ENCODE data around the gene CASQ1.

Gene CASQ1

DNA sequence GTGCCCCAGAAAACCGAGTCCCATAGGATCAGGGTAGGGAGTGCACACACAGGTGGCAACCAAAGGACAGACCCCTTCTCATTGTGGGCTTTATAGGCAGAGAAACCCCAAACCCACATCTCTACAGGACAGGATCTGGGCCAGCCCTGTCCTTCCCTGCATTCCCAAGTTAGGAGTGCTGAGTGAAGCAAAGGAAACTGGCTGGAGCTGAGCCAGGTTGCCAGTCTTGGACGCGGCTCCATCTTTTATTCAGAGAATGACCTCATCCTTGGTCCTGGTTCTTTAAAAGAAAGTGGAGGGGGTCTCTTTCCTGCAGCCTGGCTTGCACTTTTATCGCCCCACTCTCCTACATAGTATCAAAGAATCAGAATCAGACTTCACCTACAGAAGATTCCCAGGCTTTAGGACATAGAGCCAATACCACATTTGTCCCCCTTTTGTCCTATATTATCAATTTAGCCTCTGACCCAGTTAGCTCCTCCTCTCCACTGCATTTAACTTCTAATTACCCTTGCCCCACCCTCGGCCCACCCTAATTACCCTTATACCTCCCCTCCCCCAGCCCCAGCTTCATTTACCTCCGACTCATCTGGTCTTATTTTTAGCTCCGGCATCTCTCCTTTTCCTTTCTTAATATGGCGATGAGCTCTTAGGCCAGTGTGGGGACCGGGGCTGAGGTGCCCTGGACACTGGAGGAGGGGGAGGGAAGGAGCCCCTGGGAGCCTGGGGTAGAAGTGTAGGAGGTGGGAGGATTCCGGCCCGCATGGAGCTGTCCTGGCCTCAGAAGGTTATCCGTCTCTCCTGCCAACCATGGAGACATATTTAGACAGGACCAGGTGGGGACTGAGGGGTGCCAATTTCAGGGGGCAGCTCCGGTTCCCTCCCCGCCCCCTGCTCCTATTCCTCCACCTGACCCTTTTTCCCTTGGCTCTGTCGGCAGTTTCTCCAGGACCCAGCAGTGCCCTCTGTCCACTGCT, at the start of gene CASQ1:
CASQ1 (plus strand) TSS at position 927 of the 977 bp plus-strand sequence. CDS start 177 bp downstream, outside the sequence.
- no peak for DNase-seq (ENCODE audit: low read depth)

DNA sequence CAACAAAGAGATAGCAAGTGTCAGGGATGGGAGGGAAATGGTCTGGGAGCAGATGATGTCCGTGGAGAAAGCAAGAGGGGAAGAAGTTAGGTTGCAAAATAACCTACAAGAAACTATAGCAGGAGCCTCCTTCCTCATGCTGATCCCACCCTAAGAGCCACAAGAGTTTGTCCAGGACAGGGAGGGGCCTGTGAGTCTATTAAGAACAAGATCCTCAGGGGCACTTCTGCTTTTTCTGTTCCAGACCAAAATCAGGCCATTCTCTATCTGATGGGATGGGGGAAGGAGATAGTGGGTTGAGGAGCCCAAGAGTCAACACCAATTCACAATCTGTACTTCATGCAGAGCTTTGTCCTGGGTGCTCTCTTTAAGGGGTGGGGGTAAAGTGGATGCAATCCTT, 46.7 kb upstream of the CASQ1 start:
- DNase-seq (ENCODE audit: low read depth): no peak

DNA sequence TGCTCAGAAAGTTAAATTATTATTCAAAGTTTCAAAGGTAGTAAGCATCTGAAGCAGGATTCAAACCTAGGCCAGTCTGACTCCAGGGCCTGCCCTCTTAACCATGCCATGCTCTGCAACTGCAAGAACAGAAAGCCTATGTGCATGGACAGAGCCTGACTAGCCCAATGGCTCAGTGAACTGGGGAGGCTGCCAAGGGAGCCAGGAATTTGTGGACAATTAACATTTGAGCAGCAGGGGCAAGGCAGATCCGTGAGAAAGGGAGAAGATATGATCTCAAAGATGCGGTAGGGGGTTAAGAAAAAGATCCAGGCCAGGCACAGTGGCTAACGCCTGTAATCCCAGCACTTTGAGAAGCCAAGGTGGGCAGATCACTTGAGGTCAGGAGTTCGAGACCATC, 45.5 kb upstream of the CASQ1 start:
- no peak for DNase-seq (ENCODE audit: low read depth)

DNA sequence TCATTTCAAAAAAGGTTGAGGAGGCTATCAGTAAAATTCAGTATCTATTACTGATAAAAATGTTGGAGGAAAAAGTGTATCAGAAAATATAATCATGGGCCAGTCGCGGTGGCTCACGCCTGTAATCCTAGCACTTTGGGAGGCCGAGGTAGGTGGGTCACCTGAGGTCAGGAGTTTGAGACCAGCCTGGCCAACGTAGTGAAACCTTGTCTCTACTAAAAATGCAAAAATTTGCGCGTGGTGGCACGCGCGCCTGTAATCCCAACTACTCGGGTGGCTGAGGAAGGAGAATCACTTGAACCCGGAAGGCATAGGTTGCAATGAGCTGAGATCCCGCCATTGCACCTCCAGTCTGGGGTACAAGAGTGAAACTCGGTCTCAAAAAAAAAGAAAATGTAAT, 44.3 kb upstream of the CASQ1 start:
- no peak for DNase-seq (ENCODE audit: low read depth)

DNA sequence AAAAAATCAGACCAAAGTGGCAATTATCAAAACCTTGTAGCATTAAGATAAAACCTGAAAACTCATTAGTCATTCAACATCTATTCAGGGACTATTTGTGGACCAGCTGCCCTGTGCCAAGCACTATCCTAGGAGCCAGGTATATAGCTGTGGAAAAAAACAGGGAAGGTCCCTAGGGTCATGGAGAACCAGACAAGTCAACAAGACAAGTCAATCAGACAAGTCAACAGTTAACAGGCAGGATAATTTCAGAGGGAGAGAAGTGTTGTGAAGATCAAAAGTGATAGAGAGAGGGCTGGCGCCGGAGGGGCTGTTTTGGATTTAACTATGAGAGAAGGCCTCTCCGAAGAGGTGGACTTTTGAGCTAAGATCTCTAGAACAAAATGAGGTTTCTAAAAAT, 42.3 kb upstream of the CASQ1 start:
- no peak for DNase-seq (ENCODE audit: low read depth)

DNA sequence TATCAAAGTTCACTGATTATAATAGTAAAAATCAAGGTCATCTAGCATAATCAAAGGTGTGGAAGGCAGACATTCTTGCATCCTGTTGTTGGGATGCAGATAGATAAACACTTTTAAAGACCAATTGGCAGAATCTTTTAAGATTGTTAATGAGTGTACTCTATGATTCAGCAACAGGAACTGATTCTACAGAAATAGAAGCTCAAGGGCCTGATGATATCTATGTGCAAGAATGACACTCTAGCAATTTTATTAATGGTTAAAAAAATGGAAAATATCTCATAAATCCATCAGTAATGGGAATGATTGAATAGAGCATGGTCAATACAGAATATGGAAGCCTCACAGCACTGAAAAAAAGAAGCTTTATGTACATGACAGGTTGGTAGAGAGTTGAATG, 41.1 kb upstream of the CASQ1 start:
- DNase-seq (ENCODE audit: low read depth): no peak

DNA sequence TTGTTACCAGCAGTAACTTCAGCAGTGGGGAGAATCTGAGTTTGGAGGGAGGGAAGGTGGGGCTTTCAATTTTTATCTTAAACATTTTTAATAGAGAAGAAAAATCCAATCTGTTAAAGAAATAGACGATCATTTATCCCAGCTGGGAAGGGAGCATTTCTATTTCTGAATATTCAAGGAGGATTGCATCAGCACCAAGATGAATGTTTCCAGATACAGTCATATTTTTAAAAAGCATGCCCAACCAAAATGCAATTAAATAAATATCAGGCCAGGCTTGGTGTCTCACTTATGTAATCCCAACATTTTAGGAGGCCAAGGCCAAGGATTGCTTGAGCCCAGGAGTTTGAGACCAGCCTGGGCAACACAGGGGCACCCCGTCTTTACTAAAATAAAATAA, 40.7 kb upstream of the CASQ1 start:
- DNase-seq (ENCODE audit: low read depth): no peak

DNA sequence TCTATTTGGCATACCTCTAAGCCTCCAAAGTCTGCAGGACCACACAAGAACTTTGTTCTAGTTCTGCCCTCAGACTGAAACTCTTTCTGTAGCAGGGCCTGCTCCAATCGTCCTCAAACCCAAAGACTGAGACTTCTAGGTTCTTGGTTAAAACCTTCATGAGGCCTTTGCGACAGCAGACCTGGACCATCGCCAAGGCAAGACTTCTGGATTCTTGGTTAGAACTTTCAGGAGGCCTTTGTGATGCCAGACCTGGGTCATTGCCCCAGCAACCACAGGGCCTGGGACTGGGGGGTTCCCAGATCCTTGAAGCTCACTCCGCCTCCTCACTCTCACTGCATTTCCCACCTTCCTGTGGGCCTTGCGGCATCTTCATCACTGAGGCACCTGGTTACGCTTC, 39.1 kb upstream of the CASQ1 start, which contains the start of gene ATP1A4:
ATP1A4 (plus strand) TSS at position 301 of the 400 bp plus-strand sequence. CDS start 438 bp downstream, outside the sequence.
- DNase-seq (ENCODE audit: low read depth): no peak

DNA sequence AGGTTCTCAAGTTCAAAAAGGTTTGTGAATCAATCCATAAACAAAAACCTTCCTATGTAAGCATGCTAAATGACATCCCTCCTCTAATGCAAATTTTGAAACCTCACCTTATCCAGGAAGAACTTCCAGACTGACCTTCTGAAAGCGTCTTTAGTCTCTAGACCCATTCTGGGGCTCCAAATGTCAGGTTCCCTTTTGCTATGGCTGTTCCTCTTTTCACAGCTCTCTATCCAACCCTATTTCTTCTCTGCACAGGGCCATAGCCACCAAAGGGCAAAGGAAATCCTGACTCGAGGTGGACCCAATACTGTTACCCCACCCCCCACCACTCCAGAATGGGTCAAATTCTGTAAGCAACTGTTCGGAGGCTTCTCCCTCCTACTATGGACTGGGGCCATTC, 35.6 kb upstream of the CASQ1 start:
- DNase-seq (ENCODE audit: low read depth): no peak

DNA sequence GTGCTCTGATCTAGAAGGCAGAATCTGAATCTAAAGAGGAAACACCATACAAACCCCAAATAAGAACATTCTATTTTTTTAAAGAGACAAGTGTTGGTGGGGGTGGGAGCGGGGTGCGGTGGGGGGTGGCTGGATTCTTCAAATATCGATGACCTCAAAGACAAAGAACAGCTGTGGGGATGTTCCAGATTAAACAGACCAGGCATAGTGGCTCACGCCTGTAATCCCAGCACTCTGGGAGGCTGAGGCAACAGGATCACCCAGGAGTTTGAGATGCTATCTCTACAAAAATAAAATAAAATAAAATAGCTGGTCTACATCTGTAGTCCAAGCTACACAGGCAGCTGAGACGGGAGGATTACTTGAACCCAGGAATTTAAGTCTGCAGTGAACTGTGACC, 34.0 kb upstream of the CASQ1 start:
- no peak for DNase-seq (ENCODE audit: low read depth)

DNA sequence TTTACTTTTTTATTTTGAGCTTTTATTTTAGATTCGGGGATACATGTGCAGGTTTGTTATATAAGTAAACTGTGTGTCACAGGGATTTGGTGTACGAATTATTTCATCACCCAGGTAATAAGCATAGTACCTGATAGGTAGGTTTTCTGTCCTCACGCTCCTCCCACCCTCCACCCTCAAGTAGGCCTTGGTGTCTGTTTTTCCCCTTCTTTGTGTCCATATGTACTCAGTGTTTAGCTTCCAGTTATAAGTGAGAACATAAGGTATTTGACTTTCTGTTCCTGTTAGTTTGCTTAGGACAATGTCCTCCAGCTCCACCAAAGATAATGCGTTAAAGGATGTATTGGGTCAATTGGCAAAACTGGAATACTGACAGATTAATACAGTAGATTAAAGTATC, 33.2 kb upstream of the CASQ1 start:
- DNase-seq (ENCODE audit: low read depth): no peak

DNA sequence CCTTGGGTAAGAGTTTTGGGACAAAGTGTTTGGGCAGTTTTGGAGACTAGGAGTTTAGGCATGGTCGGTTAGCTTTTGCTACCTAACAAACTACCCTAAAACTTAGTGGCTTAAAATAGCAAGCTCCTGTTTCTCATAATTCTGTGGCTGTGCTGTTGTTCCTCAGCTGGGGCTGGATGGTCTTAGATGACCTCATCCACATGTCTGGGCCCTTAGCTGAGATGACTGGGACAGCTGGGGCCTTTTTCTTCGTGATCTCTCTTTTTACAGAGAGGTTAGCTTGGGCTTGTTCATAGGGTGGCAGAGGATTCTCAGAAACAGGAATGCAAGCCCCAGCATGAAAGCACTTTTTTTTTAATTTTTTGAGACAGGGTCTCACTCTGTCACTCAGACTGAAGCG, 32.3 kb upstream of the CASQ1 start:
- DNase-seq (ENCODE audit: low read depth): no peak

DNA sequence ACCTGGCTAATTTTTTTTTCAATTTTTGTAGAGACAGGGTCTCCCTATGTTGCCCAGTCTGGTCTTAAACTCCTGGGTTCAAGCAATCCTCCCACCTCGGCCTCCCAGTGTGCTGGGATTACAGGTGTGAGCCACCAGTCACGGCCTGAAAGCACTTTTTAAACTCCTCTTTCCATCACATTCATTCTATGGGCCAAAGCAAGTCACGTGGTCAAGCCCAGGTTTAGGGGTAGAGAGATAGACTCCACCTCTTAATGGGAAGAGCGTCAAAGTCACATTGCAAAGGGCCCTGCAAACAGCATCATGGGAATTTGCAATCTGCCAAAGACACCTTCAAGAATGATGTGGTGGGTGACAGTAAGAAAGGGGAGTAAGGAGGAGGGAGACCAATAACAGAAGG, 31.8 kb upstream of the CASQ1 start:
- no peak for DNase-seq (ENCODE audit: low read depth)

DNA sequence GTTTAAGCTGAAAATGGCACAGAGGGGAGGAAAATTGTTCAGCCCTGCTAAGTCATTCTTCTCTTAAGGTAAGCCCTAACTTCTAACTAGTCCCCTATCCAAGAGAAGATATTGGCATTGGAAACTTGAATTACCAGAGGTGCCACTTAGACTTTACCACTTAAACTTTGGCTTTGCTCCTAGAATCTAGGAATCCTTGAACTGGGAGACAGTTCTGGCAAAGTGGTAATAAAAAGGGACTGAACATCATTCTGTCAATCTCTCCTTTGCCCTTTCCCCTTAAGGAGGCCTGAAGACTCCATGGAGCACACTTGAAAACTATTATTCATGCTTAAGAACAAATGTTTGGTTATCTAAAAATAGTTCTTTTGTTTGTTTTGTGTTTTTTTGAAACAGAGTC, 30.5 kb upstream of the CASQ1 start:
- DNase-seq (ENCODE audit: low read depth): no peak

DNA sequence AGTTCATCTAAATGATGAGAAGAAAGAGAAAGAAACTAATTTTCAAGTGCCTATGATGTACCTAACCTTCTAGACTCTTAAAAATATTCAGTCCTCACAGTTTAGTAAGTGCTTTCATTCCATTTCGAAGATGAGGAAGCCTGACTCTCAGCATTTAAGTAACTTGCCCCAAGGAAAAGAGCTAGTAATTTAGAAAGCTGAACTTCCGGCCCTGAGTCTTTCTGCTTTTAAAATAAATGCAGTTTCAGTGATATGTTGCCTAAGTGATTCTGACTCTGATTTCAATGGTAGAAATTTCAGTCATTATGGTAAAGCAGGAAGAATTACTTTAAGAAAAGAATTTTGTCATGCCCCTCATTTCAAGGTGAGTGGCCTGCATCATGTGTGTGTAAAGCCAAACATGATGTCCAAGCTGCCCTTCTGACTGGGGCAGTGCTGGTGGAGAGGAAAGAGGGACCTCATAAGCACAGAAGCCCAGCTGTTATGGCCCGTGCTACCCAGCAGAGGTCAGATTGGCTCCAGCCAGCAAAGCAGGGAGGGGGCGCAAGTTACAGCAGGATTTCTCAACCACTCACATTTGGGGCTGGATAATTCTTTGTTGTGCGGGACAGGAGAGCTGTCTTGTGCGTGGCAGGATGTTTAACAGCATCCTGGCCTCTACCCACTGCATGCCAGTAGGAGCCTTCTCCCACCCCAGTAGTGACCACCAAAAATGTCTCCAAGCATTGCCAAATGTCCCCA, 28.2 kb upstream of the CASQ1 start:
- DNase-seq (ENCODE audit: low read depth): no peak

DNA sequence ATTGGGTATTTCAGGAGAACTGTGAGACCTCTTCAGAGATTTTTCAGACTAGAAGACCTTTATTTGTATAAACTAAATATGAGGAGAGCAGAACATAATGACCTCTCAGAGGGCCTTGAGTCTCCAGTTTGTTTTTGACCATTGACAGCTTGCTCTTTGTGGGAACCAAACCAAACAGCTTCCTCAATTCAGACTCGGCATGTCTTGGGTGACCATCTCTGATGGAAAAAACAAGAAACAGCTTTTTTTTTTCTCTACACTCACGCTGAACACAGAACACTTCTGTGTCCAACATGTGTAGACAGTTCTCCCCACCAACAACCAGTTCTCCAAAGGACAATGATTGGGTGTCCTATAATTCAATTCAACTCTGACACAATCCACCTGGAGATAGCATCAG, 27.4 kb upstream of the CASQ1 start:
- no peak for DNase-seq (ENCODE audit: low read depth)

DNA sequence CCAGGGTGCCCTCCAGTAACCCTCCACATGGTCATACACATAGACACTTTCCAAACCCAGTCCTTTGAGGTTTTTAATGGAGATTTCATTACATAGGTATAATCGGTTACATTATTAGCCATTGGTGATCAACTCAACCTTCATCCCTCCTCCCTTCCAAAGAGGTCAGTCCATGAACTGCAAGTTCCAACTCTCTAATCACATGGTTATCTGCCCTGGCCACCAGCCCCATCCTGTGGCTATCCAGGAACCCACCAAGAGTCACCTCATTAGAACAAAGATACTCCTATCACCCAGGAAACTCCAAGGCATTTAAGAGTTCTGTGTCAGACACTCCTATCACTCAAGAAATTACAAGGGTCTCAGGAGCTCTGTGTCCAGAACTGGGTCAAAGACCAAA, 26.8 kb upstream of the CASQ1 start:
- DNase-seq (ENCODE audit: low read depth): no peak

DNA sequence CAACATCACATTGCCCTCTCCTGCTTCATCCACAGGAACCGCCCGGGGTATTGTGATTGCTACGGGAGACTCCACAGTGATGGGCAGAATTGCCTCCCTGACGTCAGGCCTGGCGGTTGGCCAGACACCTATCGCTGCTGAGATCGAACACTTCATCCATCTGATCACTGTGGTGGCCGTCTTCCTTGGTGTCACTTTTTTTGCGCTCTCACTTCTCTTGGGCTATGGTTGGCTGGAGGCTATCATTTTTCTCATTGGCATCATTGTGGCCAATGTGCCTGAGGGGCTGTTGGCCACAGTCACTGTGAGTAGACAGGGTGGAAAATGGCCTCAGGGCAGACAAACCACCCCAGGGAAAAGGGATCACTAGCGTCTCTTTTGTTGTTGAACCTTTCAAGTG, 26.3 kb upstream of the CASQ1 start:
- DNase-seq (ENCODE audit: low read depth): no peak

DNA sequence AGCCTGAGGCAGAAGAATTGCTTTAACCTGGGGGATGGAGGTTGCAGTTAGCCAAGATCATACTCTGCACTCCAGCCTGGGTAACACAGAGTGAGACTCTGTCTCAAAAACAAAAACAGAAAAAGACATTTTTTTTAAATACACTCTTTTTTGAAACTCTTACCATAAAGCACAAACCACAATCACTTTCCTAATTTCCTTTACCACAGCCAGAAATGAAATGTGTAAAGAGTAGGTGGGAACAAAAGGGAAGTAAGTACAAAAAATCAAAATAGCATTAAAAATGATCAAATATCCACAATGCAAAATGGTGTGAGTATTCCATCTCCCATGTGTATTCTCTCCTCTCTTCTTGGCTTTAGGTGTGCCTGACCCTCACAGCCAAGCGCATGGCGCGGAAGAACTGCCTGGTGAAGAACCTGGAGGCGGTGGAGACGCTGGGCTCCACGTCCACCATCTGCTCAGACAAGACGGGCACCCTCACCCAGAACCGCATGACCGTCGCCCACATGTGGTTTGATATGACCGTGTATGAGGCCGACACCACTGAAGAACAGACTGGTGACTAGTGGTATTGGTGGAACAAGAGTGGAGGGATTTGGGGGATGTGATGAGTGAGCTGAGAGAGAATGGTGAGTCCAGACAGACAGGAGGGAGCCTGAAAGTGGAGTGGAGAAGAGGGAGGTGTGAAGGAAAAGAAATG, 24.1 kb upstream of the CASQ1 start:
- DNase-seq (ENCODE audit: low read depth): no peak

DNA sequence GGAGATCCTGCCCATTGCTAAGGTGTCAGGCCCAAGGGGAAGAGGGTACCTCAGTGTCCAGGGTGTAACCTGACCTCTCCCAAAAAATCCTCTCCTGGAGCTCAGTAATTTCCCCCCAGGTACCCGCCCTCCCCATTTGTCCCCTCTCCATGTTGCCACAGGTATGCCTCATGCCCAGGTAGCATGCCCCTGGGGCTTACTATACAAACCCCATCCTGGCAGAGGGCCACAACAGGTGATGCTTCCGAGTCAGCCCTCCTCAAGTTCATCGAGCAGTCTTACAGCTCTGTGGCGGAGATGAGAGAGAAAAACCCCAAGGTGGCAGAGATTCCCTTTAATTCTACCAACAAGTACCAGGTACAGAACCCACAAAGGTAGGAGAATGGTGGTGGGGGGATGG, 23.3 kb upstream of the CASQ1 start:
- no peak for DNase-seq (ENCODE audit: low read depth)

DNA sequence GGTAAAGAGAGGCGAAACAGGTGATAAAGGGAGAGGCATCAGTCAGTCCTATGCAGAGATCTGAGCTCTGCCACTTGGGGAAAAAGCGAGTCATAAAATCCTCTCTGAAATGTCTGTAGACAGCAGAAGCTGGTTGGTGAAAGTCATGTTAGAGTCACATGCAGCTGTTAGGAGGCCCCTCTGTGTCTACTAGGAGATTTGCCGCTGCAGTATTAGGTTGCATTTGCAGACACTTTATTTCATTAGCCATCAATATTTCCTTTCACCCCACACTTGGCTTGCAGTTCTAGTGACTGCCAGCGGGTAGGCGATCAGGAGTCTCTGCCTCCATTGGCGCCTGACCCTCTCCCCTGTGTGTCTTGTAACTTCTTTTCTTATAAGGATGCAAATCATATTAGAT, 22.8 kb upstream of the CASQ1 start:
- DNase-seq (ENCODE audit: low read depth): no peak

DNA sequence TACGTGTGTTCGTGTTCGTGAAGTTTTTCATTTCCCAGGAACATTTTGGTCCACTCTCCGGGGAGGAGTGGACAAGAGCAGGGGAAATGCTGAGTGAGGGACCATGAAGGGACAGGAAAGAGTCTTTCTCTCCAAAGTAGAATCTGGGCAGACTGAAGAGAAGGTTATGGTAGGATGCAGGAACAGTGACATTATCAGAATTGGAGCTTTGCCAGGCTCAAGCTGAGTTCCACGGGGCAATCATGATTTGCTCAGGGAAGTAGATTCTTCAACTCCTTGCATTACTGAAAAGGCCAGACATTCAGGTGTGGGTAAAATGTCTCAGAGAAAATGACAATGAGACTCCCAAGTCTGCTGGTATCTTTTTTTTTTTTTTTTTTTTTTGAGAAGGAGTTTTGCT, 22.4 kb upstream of the CASQ1 start:
- no peak for DNase-seq (ENCODE audit: low read depth)
